T47D (cell line): ENCODE results near the gene ZCCHC7.

ENCODE experiments used
- DNase-seq, 2 experiments: peaks; one replicate each; pipeline versions ENCODE4 v3.0.0 to v3.0.0-alpha.2; 2011 to 2012; ENCODE audit warnings: low read depth in 1 of 2, low spot score in 1 of 2
- JUND ChIP-seq: IDR thresholded peaks from 2 replicates; pipeline ENCODE4 v1.6.1; 2012; ENCODE audit warnings: low read depth
- in situ Hi-C: cut with HindIII; loops from 2 replicates; pipeline ENCODE4 v1.10.0; 2016; ENCODE audit warnings: low sequenced_read_pairs, low pct_unique_long_range_greater_than_20kb

The ZCCHC7 gene

DNA sequence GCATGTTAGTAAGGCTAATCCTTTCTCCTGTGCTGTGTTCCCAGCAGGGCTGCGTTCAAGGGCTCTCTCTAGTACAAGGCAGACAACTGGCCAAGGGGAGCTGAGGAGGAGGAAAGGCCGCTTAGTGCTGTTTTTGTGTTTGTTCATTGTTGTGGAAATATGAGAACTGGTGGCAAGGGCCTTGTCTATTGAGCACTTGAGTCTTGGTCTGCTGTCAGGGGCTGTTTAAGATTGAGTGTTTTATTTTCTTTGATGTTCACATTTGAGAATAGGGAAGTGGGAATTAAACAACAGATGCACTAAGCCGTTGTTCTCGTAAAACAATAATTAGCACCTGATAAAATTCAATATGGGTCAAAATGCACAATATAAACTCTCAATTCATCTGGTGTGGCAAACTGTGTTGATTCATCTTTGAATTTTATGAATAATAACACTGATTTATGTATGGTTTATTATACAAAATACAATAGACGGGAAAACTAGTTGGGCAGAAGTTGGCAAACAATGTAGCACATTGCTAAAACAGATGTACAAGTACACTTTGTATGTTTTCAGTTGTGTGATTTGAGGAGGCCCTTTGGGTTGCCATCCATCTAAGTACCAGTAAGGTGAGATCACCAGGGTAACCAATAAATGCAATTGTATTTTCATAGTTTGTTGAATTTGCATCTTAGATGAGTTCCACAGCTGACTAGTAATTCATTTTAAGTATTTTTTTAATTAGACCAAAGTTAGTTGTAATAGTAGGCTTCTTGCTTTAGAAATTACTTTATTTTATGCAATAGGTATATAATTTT, 204.5 kb downstream of the ZCCHC7 start:
- in situ Hi-C loops, result no loop called here
- no peak for TF ChIP-seq JUND
- no peak for DNase-seq

DNA sequence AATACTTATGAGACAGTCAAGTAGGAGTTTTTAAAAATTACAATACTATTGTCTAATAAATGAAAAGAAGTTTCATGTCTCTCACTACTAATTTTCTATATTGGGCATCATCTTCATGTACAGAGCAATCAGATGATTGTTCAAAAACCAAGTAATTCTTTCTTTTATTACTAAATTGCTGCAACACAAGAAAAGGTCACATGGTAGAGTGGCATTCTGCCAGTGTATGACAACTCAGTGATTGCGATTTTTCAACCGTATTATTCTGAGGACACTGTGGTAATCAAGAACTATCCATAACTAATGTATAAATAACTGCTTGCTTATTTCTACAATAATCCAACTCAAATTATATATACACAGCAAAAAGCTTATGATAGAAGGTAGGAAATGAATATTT, 205.4 kb downstream of the ZCCHC7 start:
- no peak for DNase-seq
- in situ Hi-C loops, result no loop called here
- no peak for TF ChIP-seq JUND

DNA sequence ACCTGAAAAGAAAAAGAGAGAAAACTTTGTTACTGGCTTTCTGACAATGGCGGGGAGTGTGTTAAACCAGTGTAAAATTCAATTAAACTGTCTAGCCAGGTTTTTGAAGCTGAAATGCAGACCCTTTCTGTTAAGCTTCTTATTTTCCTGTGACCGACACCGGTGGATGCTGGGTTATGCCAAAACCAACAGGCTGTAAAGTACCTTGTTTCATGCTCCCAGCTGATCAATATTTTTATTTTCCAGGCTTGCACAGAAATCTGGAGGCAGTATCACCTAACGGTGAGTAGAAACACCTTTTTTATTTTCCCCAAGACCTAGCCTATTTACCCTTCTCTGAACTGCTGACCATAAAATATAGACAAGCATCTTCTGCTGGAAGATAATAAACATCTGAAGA, 207.2 kb downstream of the ZCCHC7 start:
- no peak for TF ChIP-seq JUND
- DNase-seq, result no peak
- in situ Hi-C loops, result no loop called here

DNA sequence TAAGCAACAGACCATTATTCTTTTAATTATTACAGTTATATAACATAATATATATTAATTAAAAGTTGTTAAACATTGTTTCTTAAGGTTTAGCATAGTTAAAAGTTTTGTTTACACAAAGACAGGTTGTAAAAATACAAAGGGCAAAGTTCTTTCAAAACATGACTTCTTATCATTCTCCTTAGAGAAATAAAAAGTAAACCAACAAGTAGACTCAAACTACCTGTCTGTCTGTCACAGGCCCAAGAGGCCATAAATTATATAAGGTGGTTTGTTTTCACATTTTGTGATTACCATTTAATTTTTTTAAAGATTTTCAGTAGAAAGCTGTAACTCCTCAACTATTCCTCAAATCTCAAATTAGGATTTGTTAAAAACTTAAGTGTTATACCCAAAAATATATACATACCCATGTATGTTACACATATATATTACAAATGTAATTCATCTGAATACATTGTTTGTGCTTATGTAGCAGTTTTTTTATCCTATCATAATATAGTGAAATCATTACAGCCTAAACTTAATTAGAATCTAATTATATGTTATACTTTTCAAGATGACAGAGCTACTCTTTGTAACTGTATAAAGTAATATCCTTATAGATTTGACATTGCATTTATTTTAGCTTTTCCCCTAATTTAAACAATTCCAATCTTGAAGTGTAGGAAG, 208.3 kb downstream of the ZCCHC7 start:
- in situ Hi-C loops, result no loop called here
- TF ChIP-seq JUND, result no peak
- no peak for DNase-seq

DNA sequence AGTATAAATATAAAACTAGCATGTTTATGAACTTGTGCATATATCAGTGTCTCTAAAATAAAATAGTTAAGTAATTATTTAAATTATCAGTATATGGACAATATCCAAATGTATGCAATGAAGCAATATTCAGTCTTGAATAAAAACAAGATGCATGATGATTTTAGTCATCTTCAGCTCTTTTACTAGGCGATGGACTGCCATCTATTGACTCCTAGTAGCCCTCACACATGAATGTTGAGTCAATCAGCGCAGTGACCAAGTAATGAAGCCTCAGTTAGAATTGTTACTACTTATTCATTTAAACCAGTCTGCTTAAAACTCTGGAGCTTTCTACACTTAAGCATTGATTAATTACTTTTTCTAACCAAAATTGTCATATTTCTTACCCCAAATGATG, 209.2 kb downstream of the ZCCHC7 start:
- in situ Hi-C loops, result no loop called here
- peak in 1 of 2 experiments; percentile 20 for DNase-seq
- no peak for TF ChIP-seq JUND

DNA sequence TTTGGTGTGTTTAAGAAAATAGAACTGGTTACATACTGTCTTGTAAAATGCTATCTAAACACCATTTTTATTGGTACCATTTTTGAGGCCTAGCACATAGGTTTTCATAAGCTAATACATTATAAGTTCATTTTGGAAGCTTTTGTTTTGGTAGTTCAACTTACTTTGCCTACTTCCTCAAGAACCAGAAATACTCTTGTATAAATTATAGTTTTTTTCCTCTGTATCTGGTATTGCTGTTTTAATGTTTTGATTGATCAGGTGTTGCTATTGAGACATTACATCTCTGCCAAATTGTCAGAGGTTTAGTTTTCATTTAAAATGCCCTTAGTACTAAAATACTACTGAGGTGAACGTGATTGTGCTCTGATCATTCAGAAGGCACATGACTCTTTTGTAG, 211.5 kb downstream of the ZCCHC7 start:
- no peak for DNase-seq
- TF ChIP-seq JUND, result no peak
- in situ Hi-C loops, result no loop called here

DNA sequence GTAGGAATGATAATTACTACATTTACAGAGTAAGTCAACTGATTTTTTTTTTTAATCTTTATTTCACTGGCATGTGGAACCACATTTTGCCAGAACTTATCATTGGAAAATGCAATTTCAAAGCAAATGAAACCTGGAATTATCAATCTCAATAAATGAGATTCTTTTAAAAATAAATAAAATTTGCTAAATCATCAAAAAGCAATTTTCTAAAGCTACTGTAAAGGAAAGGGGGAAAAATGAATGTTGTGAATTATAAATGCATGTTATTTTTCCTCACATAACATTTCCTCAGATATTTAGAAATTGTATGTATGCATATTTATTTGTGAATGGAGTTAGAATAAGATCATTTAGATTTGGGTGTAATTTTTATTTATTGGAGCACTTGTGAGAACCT, 212.2 kb downstream of the ZCCHC7 start:
- DNase-seq, result no peak
- in situ Hi-C loops, result no loop called here
- no peak for TF ChIP-seq JUND

DNA sequence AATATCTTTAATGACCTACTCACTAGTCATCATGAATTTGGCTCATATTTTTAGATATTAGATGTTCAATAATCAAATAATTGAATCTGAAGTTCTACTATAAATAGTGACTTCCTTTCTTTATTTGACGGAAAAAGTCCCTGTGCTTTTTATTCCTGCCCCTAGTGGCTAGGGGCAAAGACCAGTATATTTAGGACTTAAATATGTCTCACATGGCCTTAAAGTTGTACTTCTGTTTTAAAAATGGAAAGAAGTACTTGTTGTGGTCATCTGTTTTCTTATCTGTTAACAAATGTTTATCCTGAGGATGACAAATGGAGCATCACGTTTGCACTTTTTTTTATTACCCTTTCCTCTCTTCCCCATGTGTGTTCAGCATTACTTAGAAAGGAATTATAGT, 212.9 kb downstream of the ZCCHC7 start:
- no peak for DNase-seq
- TF ChIP-seq JUND, result no peak
- in situ Hi-C loops, result no loop called here

DNA sequence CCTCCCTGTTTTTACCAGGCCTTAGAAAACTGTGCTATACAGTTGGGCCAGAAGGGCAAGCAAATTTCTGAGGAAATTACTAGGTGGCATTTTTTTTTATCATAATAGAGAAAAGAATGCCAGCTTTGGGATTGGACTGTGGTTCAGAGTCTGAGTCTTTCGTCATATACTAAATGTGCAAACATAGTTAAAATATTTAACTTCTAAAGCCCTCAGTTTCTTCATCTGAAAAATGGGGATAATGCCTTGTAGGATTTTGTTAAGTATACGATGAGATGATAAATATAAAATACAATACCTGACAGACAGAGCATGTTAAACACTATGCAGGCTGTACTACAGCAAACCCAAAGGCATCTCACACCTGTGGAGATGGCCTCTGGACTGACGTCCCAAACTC, 214.9 kb downstream of the ZCCHC7 start:
- no peak for TF ChIP-seq JUND
- in situ Hi-C loops, result no loop called here
- DNase-seq, result no peak

DNA sequence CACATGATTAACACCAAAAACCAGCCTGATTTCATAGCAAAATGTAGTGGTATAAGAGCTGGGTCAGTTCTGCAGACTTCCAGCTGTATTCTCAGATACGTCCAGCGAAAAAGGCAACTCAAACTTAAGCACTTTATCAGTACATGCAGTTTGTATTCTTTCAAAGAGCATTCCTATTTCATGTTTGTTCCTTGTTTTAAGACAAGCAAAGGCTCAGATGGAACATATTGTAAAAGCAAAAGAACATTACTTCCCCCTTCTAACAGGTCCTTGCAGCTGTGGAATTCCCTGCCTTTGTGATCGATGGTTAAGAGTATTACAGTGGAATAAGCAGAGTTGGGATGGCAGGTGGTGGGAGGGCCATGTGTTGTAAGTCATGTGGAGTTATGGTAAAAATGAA, 215.8 kb downstream of the ZCCHC7 start:
- TF ChIP-seq JUND, result no peak
- in situ Hi-C loops, result no loop called here
- DNase-seq, result no peak

DNA sequence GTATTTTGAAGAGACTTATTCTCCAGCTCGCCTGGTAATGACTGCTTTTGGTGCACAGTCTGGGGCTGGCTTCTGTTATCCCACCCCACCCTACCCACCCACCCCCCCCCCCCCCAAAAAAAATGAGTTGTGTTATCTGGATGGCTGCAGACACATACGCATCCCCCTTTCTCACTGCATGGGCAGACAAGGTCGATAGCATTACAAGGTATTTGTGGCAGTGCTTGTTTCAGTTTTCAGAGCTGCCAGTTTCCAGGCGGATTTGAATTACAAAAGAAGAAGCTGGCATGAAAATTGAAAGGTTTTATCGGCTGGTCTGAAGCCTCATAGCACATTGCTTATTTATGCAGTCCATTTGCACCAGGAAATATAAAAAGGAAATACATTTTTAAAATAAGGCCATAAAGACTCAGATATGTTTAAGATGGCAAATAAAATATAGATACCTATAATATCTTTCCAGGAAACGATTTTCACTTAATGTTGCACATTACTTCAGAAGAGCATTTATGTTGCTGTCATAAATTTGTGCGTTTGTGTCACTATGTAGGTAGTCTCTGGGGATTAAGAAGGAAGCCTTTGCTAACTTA, 217.0 kb downstream of the ZCCHC7 start:
- TF ChIP-seq JUND, result no peak
- no peak for DNase-seq
- in situ Hi-C loops, result no loop called here

DNA sequence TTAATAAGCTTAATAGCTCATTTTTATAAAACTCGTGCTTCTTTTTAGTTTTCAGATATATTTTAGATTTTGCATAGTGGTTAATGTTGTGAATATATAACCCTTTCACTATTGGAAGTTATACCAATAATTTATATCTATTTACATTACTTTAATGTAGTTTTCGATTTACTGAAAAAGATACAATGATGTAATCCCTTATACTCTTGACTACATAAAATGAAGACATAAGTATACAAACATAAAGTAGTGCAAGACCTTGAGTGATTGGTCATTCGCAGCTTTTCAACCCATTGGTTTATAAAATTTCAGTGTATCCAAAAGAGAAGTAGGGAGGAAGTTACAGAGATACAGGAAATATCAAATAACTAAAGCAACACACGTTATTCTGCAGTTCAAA, 217.8 kb downstream of the ZCCHC7 start:
- in situ Hi-C loops, result no loop called here

DNA sequence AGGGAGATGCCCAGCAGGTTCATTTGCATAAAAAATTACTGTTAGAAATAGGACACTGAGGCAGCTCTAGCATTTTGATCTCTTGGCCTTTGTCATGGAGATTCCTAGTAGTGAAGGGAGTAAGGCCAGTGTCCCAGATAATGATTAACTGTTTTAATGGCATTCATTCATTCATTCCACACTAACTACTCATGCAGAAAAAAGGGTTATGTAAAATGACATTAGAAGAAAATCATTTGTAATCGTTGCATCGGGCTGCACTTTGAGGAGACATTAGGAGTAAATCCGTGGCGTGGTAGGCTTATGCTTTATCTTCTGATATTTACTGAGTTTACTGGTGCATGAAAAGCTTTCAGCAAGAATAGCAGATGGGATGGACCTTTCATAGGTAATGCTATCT, 219.5 kb downstream of the ZCCHC7 start:
- TF ChIP-seq JUND, result no peak
- in situ Hi-C loops, result no loop called here
- DNase-seq, result no peak

More for the DNA sequence above, 217.8 kb downstream of the ZCCHC7 start:
- no peak for DNase-seq
- no peak for TF ChIP-seq JUND
